Trophoblast cell (in vitro differentiated cells and primary cell): ENCODE data around the gene GPC3.

Experiments
- DNase-seq, 2 donors: peaks; one replicate each; pipeline ENCODE4 v3.0.0-alpha.2; 2016
- H2AFZ ChIP-seq: 2 replicates; pipeline ENCODE4 v1.6.1; 2013; ENCODE audit warnings: low read length, moderate library complexity, mild to moderate bottlenecking; ENCODE audit not compliant: insufficient read depth, poor library complexity
- H2AK5ac ChIP-seq: 2 replicates; pipeline ENCODE4 v1.6.1; 2013; ENCODE audit warnings: mild to moderate bottlenecking, low read length
- H2BK120ac ChIP-seq: 2 replicates; pipeline ENCODE4 v1.6.1; 2013; ENCODE audit warnings: low read length, mild to moderate bottlenecking, moderate library complexity; ENCODE audit not compliant: insufficient read depth, poor library complexity
- H2BK12ac ChIP-seq: 2 replicates; pipeline ENCODE4 v1.6.1; 2013; ENCODE audit warnings: mild to moderate bottlenecking, low read length, moderate library complexity
- H2BK5ac ChIP-seq: 2 replicates; pipeline ENCODE4 v1.6.1; 2013; ENCODE audit warnings: low read length, low read depth, moderate library complexity, mild to moderate bottlenecking; ENCODE audit not compliant: poor library complexity
- H3K14ac ChIP-seq: 2 replicates; pipeline ENCODE4 v1.6.1; 2013; ENCODE audit warnings: mild to moderate bottlenecking, low read length
- H3K18ac ChIP-seq: 2 replicates; pipeline ENCODE4 v1.6.1; 2013; ENCODE audit warnings: mild to moderate bottlenecking, low read length
- H3K23ac ChIP-seq: 2 replicates; pipeline ENCODE4 v1.6.1; 2013; ENCODE audit warnings: low read length
- H3K27ac ChIP-seq: 2 replicates; pipeline ENCODE4 v1.5.1; 2013; ENCODE audit warnings: low read depth, mild to moderate bottlenecking, inconsistent platforms, low read length, moderate library complexity
- H3K27me3 ChIP-seq: 2 replicates; pipeline ENCODE4 v1.6.1; 2013; ENCODE audit warnings: inconsistent platforms, mild to moderate bottlenecking, low read length, moderate library complexity; ENCODE audit not compliant: insufficient read depth
- H3K36me3 ChIP-seq, 2 experiments: 1 replicate in 1 of 2; 2 replicates in 1 of 2; pipeline ENCODE4 v1.6.1; 2013; ENCODE audit warnings: low read length in 2 of 2, mild to moderate bottlenecking in 2 of 2, moderate library complexity in 1 of 2; ENCODE audit not compliant: insufficient read depth in 2 of 2, control insufficient read depth in 1 of 2
- H3K4ac ChIP-seq: 2 replicates; pipeline ENCODE4 v1.6.1; 2013; ENCODE audit warnings: low read depth, mild to moderate bottlenecking, low read length, moderate library complexity
- H3K4me1 ChIP-seq, 2 experiments: 1 replicate in 1 of 2; 2 replicates in 1 of 2; pipeline ENCODE4 v1.6.1; 2013; ENCODE audit warnings: low read length in 2 of 2, mild to moderate bottlenecking in 2 of 2, moderate library complexity in 1 of 2; ENCODE audit not compliant: insufficient read depth in 2 of 2, control insufficient read depth in 1 of 2
- H3K4me2 ChIP-seq: 2 replicates; pipeline ENCODE4 v1.6.1; 2013; ENCODE audit warnings: inconsistent platforms, mild to moderate bottlenecking, low read length, moderate library complexity
- H3K4me3 ChIP-seq: 2 replicates; pipeline ENCODE4 v1.5.1; 2013; ENCODE audit warnings: mild to moderate bottlenecking, low read depth, low read length, inconsistent platforms
- H3K79me1 ChIP-seq: one replicate; pipeline ENCODE4 v1.6.1; 2013; ENCODE audit warnings: low read length
- H3K79me2 ChIP-seq: 2 replicates; pipeline ENCODE4 v1.6.1; 2013; ENCODE audit warnings: low read length, mild to moderate bottlenecking; ENCODE audit not compliant: control insufficient read depth, insufficient read depth, poor library complexity
- H3K9ac ChIP-seq: 2 replicates; pipeline ENCODE4 v1.6.1; 2013; ENCODE audit warnings: mild to moderate bottlenecking, low read length
- H3K9me3 ChIP-seq: 2 replicates; pipeline ENCODE4 v1.6.1; 2013; ENCODE audit warnings: low read depth, mild to moderate bottlenecking, control low read depth, inconsistent platforms, low read length; ENCODE audit not compliant: insufficient read depth
- H4K12ac ChIP-seq: 2 replicates; pipeline ENCODE4 v1.6.1; 2013; ENCODE audit warnings: low read depth, mild to moderate bottlenecking, low read length, moderate library complexity
- H4K8ac ChIP-seq: 2 replicates; pipeline ENCODE4 v1.6.1; 2013; ENCODE audit warnings: low read depth, mild to moderate bottlenecking, low read length, moderate library complexity
- H4K91ac ChIP-seq: one replicate; pipeline ENCODE4 v1.6.1; 2013; ENCODE audit warnings: low read depth, mild to moderate bottlenecking, low read length, moderate library complexity
- WGBS: extraction: QIAGEN DNeasy Blood & Tissue Kit; methylation state at CpG from one replicate; pipeline ENCODE4 v1.1.7; 2013; ENCODE audit warnings: missing lambda C conversion rate; ENCODE audit not compliant: insufficient read length, insufficient coverage; ENCODE audit errors: extremely low coverage; 5-methylcytosine and 5-hydroxymethylcytosine counted together

The GPC3 gene

GRCh38 chrX:133953785-133954355 lies 31.5 kb downstream of the GPC3 start:
- no peaks in the 10 kb centered on the region for H3K4me1 ChIP-seq
- no peak overlapping the region for H2BK120ac ChIP-seq
- no peak overlapping the region for H4K91ac ChIP-seq
- DNase-seq, result no peak
- no peak overlapping the region for H3K4me3 ChIP-seq
- no peak overlapping the region for H2BK5ac ChIP-seq
- no peak overlapping the region for H2AK5ac ChIP-seq
- no CpG with 5 or more reads among the region's 4 CpGs for WGBS
- no peak overlapping the region for H4K8ac ChIP-seq
- H3K4ac ChIP-seq, result no peak overlapping the region
- H2AFZ ChIP-seq, result no peak overlapping the region
- no peak overlapping the region for H3K18ac ChIP-seq
- no peaks in the 10 kb centered on the region for H3K79me2 ChIP-seq
- no peaks in the 10 kb centered on the region for H3K27me3 ChIP-seq
- no peaks in the 10 kb centered on the region for H3K79me1 ChIP-seq
- no peak overlapping the region for H3K9ac ChIP-seq
- no peak overlapping the region for H3K23ac ChIP-seq
- no peak overlapping the region for H2BK12ac ChIP-seq
- H3K27ac ChIP-seq, result no peak overlapping the region
- no peak overlapping the region for H4K12ac ChIP-seq
- no peaks in the 10 kb centered on the region for H3K36me3 ChIP-seq
- no peak overlapping the region for H3K4me2 ChIP-seq
- H3K14ac ChIP-seq, result no peak overlapping the region
- H3K9me3 ChIP-seq, result no peaks in the 10 kb centered on the region

- H2BK5ac ChIP-seq, result no peak overlapping the region
- no peak overlapping the region for H3K9ac ChIP-seq
- no peaks in the 10 kb centered on the region for H3K4me1 ChIP-seq
- DNase-seq, result no peak
- H2AK5ac ChIP-seq, result no peak overlapping the region
- no peak overlapping the region for H3K14ac ChIP-seq
- no peak overlapping the region for H3K27ac ChIP-seq
- no peak overlapping the region for H3K18ac ChIP-seq
- H3K23ac ChIP-seq, result no peak overlapping the region
- no peak overlapping the region for H4K8ac ChIP-seq
- H3K36me3 ChIP-seq, result no peaks in the 10 kb centered on the region
- H2BK120ac ChIP-seq, result no peak overlapping the region
- H3K4me3 ChIP-seq, result no peak overlapping the region
- H3K79me1 ChIP-seq, result no peaks in the 10 kb centered on the region
- H3K9me3 ChIP-seq, result no peaks in the 10 kb centered on the region
- H4K12ac ChIP-seq, result no peak overlapping the region
- WGBS, result no CpG with 5 or more reads among the region's 2 CpGs
- H2BK12ac ChIP-seq, result no peak overlapping the region
- no peak overlapping the region for H3K4me2 ChIP-seq
- H3K4ac ChIP-seq, result no peak overlapping the region
- H3K79me2 ChIP-seq, result no peaks in the 10 kb centered on the region
- H3K27me3 ChIP-seq, result no peaks in the 10 kb centered on the region
- no peak overlapping the region for H4K91ac ChIP-seq
- H2AFZ ChIP-seq, result no peak overlapping the region
Observed at GRCh38 chrX:133953078-133953477, 32.3 kb downstream of the GPC3 start.

- H3K4ac ChIP-seq, result no peak overlapping the region
- no peaks in the 10 kb centered on the region for H3K27me3 ChIP-seq
- H3K18ac ChIP-seq, result no peak overlapping the region
- no peak overlapping the region for H2AK5ac ChIP-seq
- H4K12ac ChIP-seq, result no peak overlapping the region
- no peak overlapping the region for H3K4me2 ChIP-seq
- no peak overlapping the region for H2BK5ac ChIP-seq
- H3K14ac ChIP-seq, result no peak overlapping the region
- no peak for DNase-seq
- no peaks in the 10 kb centered on the region for H3K4me1 ChIP-seq
- no peak overlapping the region for H4K91ac ChIP-seq
- H2BK120ac ChIP-seq, result no peak overlapping the region
- no peak overlapping the region for H3K4me3 ChIP-seq
- H3K36me3 ChIP-seq, result no peaks in the 10 kb centered on the region
- no peak overlapping the region for H2AFZ ChIP-seq
- no CpG with 5 or more reads among the region's 2 CpGs for WGBS
- no peak overlapping the region for H3K23ac ChIP-seq
- H4K8ac ChIP-seq, result no peak overlapping the region
- no peak overlapping the region for H3K27ac ChIP-seq
- H3K79me2 ChIP-seq, result no peaks in the 10 kb centered on the region
- no peak overlapping the region for H3K9ac ChIP-seq
- H3K79me1 ChIP-seq, result no peaks in the 10 kb centered on the region
- H3K9me3 ChIP-seq, result no peaks in the 10 kb centered on the region
- no peak overlapping the region for H2BK12ac ChIP-seq
Observed at GRCh38 chrX:133951098-133951497, 34.3 kb downstream of the GPC3 start.

GRCh38 chrX:133950214-133950613 lies 35.2 kb downstream of the GPC3 start:
- WGBS, result no CpG with 5 or more reads among the region's 3 CpGs
- H2BK5ac ChIP-seq, result no peak overlapping the region
- no peak overlapping the region for H2BK120ac ChIP-seq
- H3K18ac ChIP-seq, result no peak overlapping the region
- no peak overlapping the region for H3K4me3 ChIP-seq
- H3K9ac ChIP-seq, result no peak overlapping the region
- H3K4me2 ChIP-seq, result no peak overlapping the region
- no peak overlapping the region for H3K27ac ChIP-seq
- no peaks in the 10 kb centered on the region for H3K79me2 ChIP-seq
- H3K4ac ChIP-seq, result no peak overlapping the region
- no peaks in the 10 kb centered on the region for H3K9me3 ChIP-seq
- H3K36me3 ChIP-seq, result no peaks in the 10 kb centered on the region
- H4K8ac ChIP-seq, result no peak overlapping the region
- no peaks in the 10 kb centered on the region for H3K4me1 ChIP-seq
- H3K27me3 ChIP-seq, result no peaks in the 10 kb centered on the region
- no peak overlapping the region for H2AFZ ChIP-seq
- no peak overlapping the region for H3K14ac ChIP-seq
- H2AK5ac ChIP-seq, result no peak overlapping the region
- DNase-seq, result no peak
- H3K23ac ChIP-seq, result no peak overlapping the region
- H2BK12ac ChIP-seq, result no peak overlapping the region
- H3K79me1 ChIP-seq, result no peaks in the 10 kb centered on the region
- no peak overlapping the region for H4K12ac ChIP-seq
- H4K91ac ChIP-seq, result no peak overlapping the region
